Panc1 (cell line): ENCODE results near the gene LRRC46. TPM values are rescaled to one million over a fixed set of nuclear protein-coding genes. Genes with fewer than 3 reads are reported as not detected.

Source experiments
- ATAC-seq: fragments of 200-7000 bp; cut with Tn5 transposase; 2 replicates; pipeline ENCODE4 v1.9.1; 2020; ENCODE audit warnings: mild to moderate bottlenecking, moderate library complexity
- BruUV-seq: library from RNA; stranded (reverse); fragments of 400-500 nt; replicated peaks from 2 replicates; lab custom pipeline; 2021; lab: Mats Ljungman, UMichigan
- CTCF ChIA-PET: fragments of 300-600 bp; sonication (Branson Sonifier 250); formaldehyde crosslinking; loops from one replicate; lab custom pipeline; 2022; ENCODE audit warnings: antibody characterized with exemption; lab: Charles Lee
- POLR2A ChIA-PET: fragments of 300-600 bp; sonication (Branson Sonifier 250); formaldehyde crosslinking; loops from one replicate; lab custom pipeline; 2022; ENCODE audit warnings: antibody characterized with exemption; lab: Charles Lee
- DNase-seq: peaks from one replicate; pipeline ENCODE4 v3.0.0-alpha.2; 2010; ENCODE audit warnings: low read depth, low spot score
- H3K27ac ChIP-seq: 2 replicates; pipeline ENCODE4 v1.5.1; 2011; ENCODE audit warnings: mild to moderate bottlenecking, low read length, inconsistent platforms
- H3K27me3 ChIP-seq: fragments of 200-500 bp; sonication (Bioruptor generic); 2 replicates; pipeline ENCODE4 v1.6.0; 2014; ENCODE audit warnings: low read length, inconsistent platforms; ENCODE audit not compliant: control insufficient read depth, insufficient read depth
- H3K36me3 ChIP-seq: fragments of 200-500 bp; sonication (Bioruptor generic); 2 replicates; pipeline ENCODE4 v1.5.1; 2014; ENCODE audit warnings: inconsistent platforms, mild to moderate bottlenecking, low read length, moderate library complexity; ENCODE audit not compliant: control insufficient read depth, insufficient read depth
- H3K4me1 ChIP-seq: 2 replicates; pipeline ENCODE4 v1.5.1; 2011; ENCODE audit warnings: inconsistent platforms, mild to moderate bottlenecking, low read length, moderate library complexity; ENCODE audit not compliant: control insufficient read depth, insufficient read depth
- H3K4me3 ChIP-seq, 2 experiments: 2 replicates each; pipeline ENCODE4 v1.5.1; 2011 to 2012; ENCODE audit warnings: low read depth in 2 of 2, low read length in 2 of 2, mild to moderate bottlenecking in 2 of 2, inconsistent platforms in 1 of 2, moderate library complexity in 1 of 2
- H3K9me3 ChIP-seq: fragments of 200-500 bp; sonication (Bioruptor generic); 2 replicates; pipeline ENCODE4 v1.5.1; 2014; ENCODE audit warnings: low read depth, mild to moderate bottlenecking, inconsistent platforms, low read length, moderate library complexity; ENCODE audit not compliant: control insufficient read depth, insufficient read depth
- POLR2AphosphoS5 ChIP-seq: IDR thresholded peaks from 2 replicates; pipeline ENCODE4 v1.6.1; 2012; ENCODE audit warnings: mild to moderate bottlenecking, low read depth, low read length, moderate library complexity
- SIN3A ChIP-seq: IDR thresholded peaks from 2 replicates; pipeline ENCODE4 v1.6.1; 2012; ENCODE audit warnings: low read depth, mild to moderate bottlenecking, low read length, moderate library complexity, borderline replicate concordance; ENCODE audit not compliant: insufficient read depth
- TCF7L2 ChIP-seq: IDR thresholded peaks from 2 replicates; pipeline ENCODE4 v1.6.1; 2011; ENCODE audit warnings: mild to moderate bottlenecking, low read depth, low read length, inconsistent platforms
- in situ Hi-C: cut with HindIII; loops from 2 replicates; pipeline ENCODE4 v1.10.0; 2016; ENCODE audit warnings: low sequenced_read_pairs, low pct_unique_long_range_greater_than_20kb
- intact Hi-C: fragments of 100-400 bp; cut with micrococcal nuclease; formaldehyde crosslinking; loops from one replicate; pipeline ENCODE4 v1.10.0; 2022; ENCODE audit not compliant: unreplicated experiment
- total RNA-seq: library from RNA; stranded (reverse); gene quantifications from one replicate; pipeline ENCODE4 v1.2.1, GENCODE V29; 2021; ENCODE audit not compliant: unreplicated experiment
- TF ChIP-seq, protein P1 (sequence below): fragments of 450-650 bp; IDR thresholded peaks from 2 replicates; pipeline ENCODE4 v1.5.1; 2017; ENCODE audit warnings: mild to moderate bottlenecking
- TF ChIP-seq, protein P2 (sequence below), 2 experiments: IDR thresholded peaks; 2 replicates each; pipeline ENCODE4 v1.6.1; 2011 to 2012; ENCODE audit warnings: low read depth in 2 of 2, control low read depth in 1 of 2, low read length in 1 of 2, mild to moderate bottlenecking in 1 of 2, moderate library complexity in 1 of 2; ENCODE audit not compliant: insufficient read depth in 1 of 2

LRRC46 gene
- total RNA-seq, 1 experiment from 2014 or later, result 1.9 TPM

DNA sequence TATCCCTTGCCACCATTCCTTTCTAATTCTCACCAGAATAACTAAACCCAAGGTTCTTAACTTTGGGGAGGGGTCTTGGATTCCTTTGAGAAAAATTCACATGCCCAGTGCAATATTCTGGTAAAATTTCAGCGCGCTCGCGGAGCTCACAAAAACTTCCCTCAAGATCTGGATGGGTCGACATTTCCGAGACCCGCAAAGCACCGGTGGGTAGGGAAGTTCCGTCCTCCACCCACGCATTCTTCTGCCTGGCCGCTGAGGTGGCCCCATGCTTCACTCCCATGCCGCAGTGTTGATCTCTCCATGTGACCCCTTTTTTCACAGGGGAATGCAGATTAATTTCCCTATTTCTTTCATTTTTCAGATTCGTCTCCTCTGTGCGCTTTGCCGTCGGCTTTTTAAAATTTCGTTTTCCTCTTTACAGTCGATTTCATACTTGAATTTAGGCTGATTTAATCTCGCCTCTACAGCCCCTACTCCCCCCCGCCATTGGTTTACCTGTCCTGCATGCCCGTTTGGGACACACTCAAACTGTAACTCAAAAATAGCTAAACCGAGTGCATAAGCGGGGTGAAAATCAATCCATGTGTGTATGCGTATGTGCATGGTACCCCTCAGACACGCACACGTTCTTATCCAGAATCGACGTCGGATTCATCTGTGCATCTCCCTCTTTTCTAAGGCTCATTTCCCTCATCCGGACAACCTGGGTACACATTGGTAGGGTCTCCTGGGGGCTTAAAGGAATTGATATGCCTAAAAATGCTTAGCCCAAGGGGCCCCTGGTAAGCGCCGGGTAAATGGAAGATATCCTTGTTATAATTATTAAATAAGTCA is 20.9 kb downstream of the LRRC46 start:
- Histone ChIP-seq H3K9me3 (no peaks in the 10 kb centered on the region), H3K4me3 (no peak overlapping the region), H3K36me3 (no peaks in the 10 kb centered on the region), H3K4me1 (peaks cover 3% of the 10 kb centered on the region; the same call in 1 of the 2 replicates), H3K27ac (no peak overlapping the region), H3K27me3 (peaks cover 22% of the 10 kb centered on the region)
- intact Hi-C loops, result no loop called here
- ATAC-seq (no peak), DNase-seq (no peak)
- no TSS peak for BruUV-seq
- in situ Hi-C loops, result no loop called here
- TF ChIP-seq POLR2AphosphoS5 (no peak), SIN3A (no peak), TCF7L2 (no peak)
- TF ChIP-seq, protein P1, sequence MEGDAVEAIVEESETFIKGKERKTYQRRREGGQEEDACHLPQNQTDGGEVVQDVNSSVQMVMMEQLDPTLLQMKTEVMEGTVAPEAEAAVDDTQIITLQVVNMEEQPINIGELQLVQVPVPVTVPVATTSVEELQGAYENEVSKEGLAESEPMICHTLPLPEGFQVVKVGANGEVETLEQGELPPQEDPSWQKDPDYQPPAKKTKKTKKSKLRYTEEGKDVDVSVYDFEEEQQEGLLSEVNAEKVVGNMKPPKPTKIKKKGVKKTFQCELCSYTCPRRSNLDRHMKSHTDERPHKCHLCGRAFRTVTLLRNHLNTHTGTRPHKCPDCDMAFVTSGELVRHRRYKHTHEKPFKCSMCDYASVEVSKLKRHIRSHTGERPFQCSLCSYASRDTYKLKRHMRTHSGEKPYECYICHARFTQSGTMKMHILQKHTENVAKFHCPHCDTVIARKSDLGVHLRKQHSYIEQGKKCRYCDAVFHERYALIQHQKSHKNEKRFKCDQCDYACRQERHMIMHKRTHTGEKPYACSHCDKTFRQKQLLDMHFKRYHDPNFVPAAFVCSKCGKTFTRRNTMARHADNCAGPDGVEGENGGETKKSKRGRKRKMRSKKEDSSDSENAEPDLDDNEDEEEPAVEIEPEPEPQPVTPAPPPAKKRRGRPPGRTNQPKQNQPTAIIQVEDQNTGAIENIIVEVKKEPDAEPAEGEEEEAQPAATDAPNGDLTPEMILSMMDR, result no peak
- TF ChIP-seq, protein P2, sequence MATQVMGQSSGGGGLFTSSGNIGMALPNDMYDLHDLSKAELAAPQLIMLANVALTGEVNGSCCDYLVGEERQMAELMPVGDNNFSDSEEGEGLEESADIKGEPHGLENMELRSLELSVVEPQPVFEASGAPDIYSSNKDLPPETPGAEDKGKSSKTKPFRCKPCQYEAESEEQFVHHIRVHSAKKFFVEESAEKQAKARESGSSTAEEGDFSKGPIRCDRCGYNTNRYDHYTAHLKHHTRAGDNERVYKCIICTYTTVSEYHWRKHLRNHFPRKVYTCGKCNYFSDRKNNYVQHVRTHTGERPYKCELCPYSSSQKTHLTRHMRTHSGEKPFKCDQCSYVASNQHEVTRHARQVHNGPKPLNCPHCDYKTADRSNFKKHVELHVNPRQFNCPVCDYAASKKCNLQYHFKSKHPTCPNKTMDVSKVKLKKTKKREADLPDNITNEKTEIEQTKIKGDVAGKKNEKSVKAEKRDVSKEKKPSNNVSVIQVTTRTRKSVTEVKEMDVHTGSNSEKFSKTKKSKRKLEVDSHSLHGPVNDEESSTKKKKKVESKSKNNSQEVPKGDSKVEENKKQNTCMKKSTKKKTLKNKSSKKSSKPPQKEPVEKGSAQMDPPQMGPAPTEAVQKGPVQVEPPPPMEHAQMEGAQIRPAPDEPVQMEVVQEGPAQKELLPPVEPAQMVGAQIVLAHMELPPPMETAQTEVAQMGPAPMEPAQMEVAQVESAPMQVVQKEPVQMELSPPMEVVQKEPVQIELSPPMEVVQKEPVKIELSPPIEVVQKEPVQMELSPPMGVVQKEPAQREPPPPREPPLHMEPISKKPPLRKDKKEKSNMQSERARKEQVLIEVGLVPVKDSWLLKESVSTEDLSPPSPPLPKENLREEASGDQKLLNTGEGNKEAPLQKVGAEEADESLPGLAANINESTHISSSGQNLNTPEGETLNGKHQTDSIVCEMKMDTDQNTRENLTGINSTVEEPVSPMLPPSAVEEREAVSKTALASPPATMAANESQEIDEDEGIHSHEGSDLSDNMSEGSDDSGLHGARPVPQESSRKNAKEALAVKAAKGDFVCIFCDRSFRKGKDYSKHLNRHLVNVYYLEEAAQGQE (IDR thresholded peaks at IDR 0.05; ENCODE audit: insufficient read depth in 1 of 2, low read depth in 2 of 2, low read length in 1 of 2), result no peak
- ChIA-PET POLR2A (no interaction called here), CTCF (no interaction called here)

DNA sequence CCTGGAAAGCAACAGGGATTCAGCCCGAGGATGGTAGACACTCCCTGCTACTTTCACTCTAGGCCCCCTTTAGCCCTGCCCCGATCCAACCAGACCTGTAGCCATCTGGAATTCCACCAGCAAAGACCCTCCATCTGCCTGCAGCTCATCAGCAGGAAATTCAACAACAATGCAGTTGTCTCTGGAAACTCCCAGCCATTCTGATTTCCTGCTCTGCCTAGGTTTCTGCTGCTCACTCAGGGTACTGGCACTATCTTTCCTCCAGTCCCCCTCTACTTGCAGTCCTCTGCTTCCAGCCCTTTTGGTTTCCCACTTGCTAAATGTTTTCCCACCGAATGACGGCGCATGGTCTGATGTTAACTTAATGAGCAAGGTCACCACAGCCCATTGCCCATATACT is 22.1 kb downstream of the LRRC46 start:
- DNase-seq (no peak), ATAC-seq (no peak)
- TF ChIP-seq, protein P1, result no peak
- TF ChIP-seq, protein P2 (IDR thresholded peaks at IDR 0.05; ENCODE audit: insufficient read depth in 1 of 2, low read depth in 2 of 2, low read length in 1 of 2), result no peak
- TF ChIP-seq SIN3A (no peak), POLR2AphosphoS5 (no peak), TCF7L2 (no peak)
- intact Hi-C loops (no loop called here), in situ Hi-C loops (no loop called here)
- POLR2A ChIA-PET, result no interaction called here
- Histone ChIP-seq H3K9me3 (no peaks in the 10 kb centered on the region), H3K36me3 (no peaks in the 10 kb centered on the region), H3K27ac (no peak overlapping the region), H3K4me1 (peaks cover 3% of the 10 kb centered on the region; the same call in 1 of the 2 replicates), H3K4me3 (no peak overlapping the region), H3K27me3 (peaks cover 22% of the 10 kb centered on the region)
- CTCF ChIA-PET, result no interaction called here
- BruUV-seq, result no TSS peak
